Measurements from ENCODE around the gene AK1. TPM values are rescaled to one million over a fixed set of nuclear protein-coding genes. Genes with fewer than 3 reads are reported as not detected.

Gene AK1
- total RNA-seq, 1 donor = 106 TPM

DNA sequence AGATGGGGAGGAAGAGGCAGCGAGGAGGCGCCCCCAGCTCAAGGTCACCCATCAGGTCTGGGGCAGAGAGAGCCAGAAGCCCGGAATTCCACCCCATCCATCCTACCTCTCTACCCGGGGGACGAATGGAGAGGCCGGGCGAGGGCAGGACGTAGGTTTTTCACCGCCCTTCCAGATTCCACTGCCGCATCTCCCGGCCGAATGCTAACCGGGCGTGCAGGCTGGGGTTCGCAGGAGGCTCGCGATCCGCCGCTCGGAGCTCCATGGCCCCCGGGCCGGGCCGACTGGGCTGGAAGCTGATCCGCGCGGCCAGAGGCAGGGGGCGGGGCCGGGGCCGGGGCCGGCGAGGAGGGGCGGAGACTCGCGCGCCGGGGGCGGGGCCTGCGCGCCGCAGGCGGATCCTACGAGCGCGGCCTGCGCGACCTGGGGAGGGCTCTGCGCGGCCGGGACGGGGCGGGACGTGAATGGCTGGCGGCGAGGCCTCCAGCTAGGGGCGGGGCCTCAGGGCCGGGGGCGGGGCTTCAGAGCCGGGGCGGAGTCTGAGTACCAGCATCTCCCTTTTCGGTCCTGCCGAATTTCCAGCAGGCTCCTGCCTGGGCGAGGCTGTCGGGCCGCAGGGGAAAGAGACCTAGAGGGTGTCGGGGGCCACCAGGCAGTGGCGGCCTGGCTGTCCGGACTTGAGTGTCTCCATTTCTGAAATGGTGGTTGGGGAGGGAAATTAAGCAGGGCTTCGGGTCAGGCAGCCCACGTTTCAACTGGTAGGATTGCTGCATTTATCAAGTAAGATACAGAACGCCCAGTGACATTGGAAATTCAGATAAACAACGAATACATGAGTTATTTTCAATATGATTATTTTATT is 39.5 kb upstream of the AK1 start, which contains the start of gene ST6GALNAC4:
Gene ST6GALNAC4 (minus strand): TSS at position 322 of the 862 bp plus-strand sequence. CDS start 622 bp downstream, outside the sequence.
- peaks cover 47% of the 10 kb centered on the region for H3K4me1 ChIP-seq (ENCODE audit: insufficient read depth, low read length)
- no peaks in the 10 kb centered on the region for H3K9me3 ChIP-seq (ENCODE audit: low read depth, low read length)
- H3K27me3 ChIP-seq (ENCODE audit: insufficient read depth, low read length) = no peaks in the 10 kb centered on the region
- H3K4me2 ChIP-seq (ENCODE audit: insufficient read depth, low read length) = peak within 1 kb of the TSS; percentile 89
- H2AFZ ChIP-seq (ENCODE audit: low read length) = peak within 1 kb of the TSS; percentile 85
- peak within 1 kb of the TSS; percentile 73 for H3K27ac ChIP-seq (ENCODE audit: low read depth, low read length)
- H3K4me3 ChIP-seq (ENCODE audit: insufficient read depth, low read length) = peak within 1 kb of the TSS; percentile 89
- peaks cover 10% of the 10 kb centered on the region for H3K36me3 ChIP-seq (ENCODE audit: insufficient read depth, low read length)
- H4K20me1 ChIP-seq (ENCODE audit: insufficient read depth, low read length) = no peaks in the 10 kb centered on the region
- H3K79me2 ChIP-seq (ENCODE audit: insufficient read depth, low read length) = peaks cover 17% of the 10 kb centered on the region
- peak; percentile 99 for DNase-seq (ENCODE audit: insufficient read length, low spot score, missing footprints)
- TF ChIP-seq, protein P1, sequence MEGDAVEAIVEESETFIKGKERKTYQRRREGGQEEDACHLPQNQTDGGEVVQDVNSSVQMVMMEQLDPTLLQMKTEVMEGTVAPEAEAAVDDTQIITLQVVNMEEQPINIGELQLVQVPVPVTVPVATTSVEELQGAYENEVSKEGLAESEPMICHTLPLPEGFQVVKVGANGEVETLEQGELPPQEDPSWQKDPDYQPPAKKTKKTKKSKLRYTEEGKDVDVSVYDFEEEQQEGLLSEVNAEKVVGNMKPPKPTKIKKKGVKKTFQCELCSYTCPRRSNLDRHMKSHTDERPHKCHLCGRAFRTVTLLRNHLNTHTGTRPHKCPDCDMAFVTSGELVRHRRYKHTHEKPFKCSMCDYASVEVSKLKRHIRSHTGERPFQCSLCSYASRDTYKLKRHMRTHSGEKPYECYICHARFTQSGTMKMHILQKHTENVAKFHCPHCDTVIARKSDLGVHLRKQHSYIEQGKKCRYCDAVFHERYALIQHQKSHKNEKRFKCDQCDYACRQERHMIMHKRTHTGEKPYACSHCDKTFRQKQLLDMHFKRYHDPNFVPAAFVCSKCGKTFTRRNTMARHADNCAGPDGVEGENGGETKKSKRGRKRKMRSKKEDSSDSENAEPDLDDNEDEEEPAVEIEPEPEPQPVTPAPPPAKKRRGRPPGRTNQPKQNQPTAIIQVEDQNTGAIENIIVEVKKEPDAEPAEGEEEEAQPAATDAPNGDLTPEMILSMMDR (IDR thresholded peaks at IDR 0.05; ENCODE audit: extremely low read depth, low read depth, low read length) = no peak

DNA sequence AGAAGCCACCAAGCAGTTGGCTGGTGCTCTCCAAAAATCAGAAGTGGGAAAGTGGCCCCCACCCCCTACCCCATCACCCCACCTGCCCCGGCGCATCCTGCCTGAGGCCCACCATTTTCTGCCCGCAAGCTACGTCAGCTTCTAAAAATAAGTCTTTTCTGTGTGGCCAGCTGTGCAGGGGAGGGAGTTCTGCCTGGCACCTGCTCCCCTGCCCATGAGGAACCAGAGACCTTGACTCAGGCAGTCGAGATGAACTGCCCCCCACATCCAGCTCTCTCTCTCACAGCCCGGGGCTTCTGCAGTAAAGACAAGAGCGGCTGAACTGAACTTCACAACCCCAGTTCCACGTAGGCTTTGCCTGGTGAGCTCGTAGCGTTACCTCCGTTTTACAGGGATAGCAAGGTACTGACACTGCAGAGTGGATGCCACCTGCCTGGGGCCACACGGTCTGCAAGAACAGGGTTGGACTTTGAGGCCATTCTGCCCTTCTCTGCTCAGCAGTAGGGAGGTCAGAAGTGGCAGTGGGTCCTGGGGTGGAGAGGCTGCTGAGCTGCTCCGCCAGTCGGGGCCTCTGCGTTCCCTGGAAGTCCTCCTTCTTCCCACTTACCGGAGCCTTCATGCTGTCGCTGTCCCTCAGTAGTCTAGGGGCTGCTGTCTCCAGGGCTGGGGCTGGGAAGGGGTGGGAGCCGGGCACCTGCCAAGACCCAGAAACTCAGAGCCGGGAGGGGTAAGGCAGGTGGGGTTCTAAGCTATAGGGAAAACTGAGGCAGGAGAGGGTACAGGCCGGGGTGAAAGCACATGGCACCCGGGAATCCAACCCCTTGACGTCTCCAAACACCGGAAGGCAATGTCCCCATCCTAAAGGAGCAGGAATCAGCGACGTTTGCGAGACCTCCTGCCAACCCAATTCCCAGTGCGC is 38.6 kb upstream of the AK1 start:
- DNase-seq (ENCODE audit: insufficient read length, low spot score, missing footprints) = peak; percentile 72
- Histone ChIP-seq H4K20me1 (ENCODE audit: insufficient read depth, low read length) (peaks cover 2% of the 10 kb centered on the region), H3K36me3 (ENCODE audit: insufficient read depth, low read length) (peaks cover 16% of the 10 kb centered on the region), H3K27ac (ENCODE audit: low read depth, low read length) (peak overlapping the region; percentile 73), H3K4me2 (ENCODE audit: insufficient read depth, low read length) (peak overlapping the region; percentile 89), H2AFZ (ENCODE audit: low read length) (peak overlapping the region; percentile 85), H3K4me1 (ENCODE audit: insufficient read depth, low read length) (peaks cover 39% of the 10 kb centered on the region), H3K9me3 (ENCODE audit: low read depth, low read length) (no peaks in the 10 kb centered on the region), H3K79me2 (ENCODE audit: insufficient read depth, low read length) (peaks cover 17% of the 10 kb centered on the region), H3K27me3 (ENCODE audit: insufficient read depth, low read length) (no peaks in the 10 kb centered on the region), H3K4me3 (ENCODE audit: insufficient read depth, low read length) (peak overlapping the region; percentile 89)
- TF ChIP-seq, protein P1 (IDR thresholded peaks at IDR 0.05; ENCODE audit: extremely low read depth, low read depth, low read length) = no peak

DNA sequence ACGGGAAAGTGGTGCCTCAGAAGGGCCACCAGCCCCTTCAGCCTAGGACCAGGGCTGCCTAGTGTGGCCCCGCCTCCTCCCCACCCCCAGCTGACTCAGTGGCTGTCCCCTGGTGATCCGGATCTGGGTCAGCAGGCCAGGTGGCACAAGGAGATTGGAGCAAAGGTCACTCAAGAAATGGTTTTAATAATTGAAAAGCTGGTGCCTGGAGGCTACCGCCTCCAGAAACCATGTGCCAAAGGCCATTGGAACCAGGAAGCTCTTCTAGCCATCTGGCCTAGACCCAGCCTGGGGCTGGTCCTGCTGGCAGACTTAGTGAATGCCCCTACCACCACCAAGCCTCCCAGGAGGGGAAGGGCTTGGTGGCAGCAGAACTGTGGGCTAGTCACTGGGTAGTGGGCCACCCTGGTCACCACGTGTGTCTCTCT is 37.9 kb upstream of the AK1 start:
- DNase-seq (ENCODE audit: insufficient read length, low spot score, missing footprints) = peak; percentile 46
- Histone ChIP-seq H3K9me3 (ENCODE audit: low read depth, low read length) (no peaks in the 10 kb centered on the region), H3K36me3 (ENCODE audit: insufficient read depth, low read length) (peaks cover 16% of the 10 kb centered on the region), H3K4me3 (ENCODE audit: insufficient read depth, low read length) (no peak overlapping the region), H3K27ac (ENCODE audit: low read depth, low read length) (peak overlapping the region; percentile 12), H3K27me3 (ENCODE audit: insufficient read depth, low read length) (no peaks in the 10 kb centered on the region), H3K4me2 (ENCODE audit: insufficient read depth, low read length) (no peak overlapping the region), H2AFZ (ENCODE audit: low read length) (no peak overlapping the region), H3K79me2 (ENCODE audit: insufficient read depth, low read length) (peaks cover 17% of the 10 kb centered on the region), H4K20me1 (ENCODE audit: insufficient read depth, low read length) (peaks cover 3% of the 10 kb centered on the region), H3K4me1 (ENCODE audit: insufficient read depth, low read length) (peaks cover 39% of the 10 kb centered on the region)
- TF ChIP-seq, protein P1 (IDR thresholded peaks at IDR 0.05; ENCODE audit: extremely low read depth, low read depth, low read length) = no peak
